ENCODE data around the gene SEMA3A. TPM values are rescaled to one million over a fixed set of nuclear protein-coding genes. Genes with fewer than 3 reads are reported as not detected.

SEMA3A gene
- total and polyA plus RNA-seq, 2 experiments from 2014 or later, result 19.8 to 46.4 TPM

DNA sequence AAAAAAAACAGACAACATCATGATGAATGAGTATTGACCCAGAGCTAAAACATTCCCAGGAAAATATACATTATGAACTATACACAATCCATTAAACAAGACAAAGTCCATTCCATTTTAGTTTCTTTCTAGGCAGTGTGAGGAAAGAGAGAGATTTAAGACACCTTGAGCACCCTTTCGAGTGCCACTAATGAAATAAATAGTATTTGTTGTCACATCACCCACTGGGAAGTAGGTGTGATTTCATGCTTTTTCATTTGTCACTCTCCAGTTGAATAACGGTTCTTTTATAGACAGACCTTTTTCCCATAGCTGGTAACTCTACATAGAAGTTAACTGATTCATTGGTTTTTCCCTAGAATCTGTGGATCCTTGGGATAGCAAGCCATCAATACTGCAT is 29.9 kb upstream of the SEMA3A start:
- Mint-ChIP-seq H3K9me3 (peaks cover 11% of the 10 kb centered on the region), H3K27ac (no peak overlapping the region; the same call in 1 of the 2 replicates), H3K36me3 (ENCODE audit: low read depth) (peaks cover 18% of the 10 kb centered on the region), H3K4me1 (peaks cover 41% of the 10 kb centered on the region), H3K27me3 (ENCODE audit: insufficient read depth, low read depth, poor library complexity) (peaks cover 2% of the 10 kb centered on the region), H3K4me3 (no peak overlapping the region)
- Histone ChIP-seq H3K4me2 (no peak overlapping the region), H3K27me3 (ENCODE audit: insufficient read depth) (no peaks in the 10 kb centered on the region), H3F3A (replicated peaks; ENCODE audit: low read depth) (no peaks in the 10 kb centered on the region), H3K4me1 (ENCODE audit: insufficient read depth) (peaks cover 29% of the 10 kb centered on the region), H4K20me1 (replicated peaks; ENCODE audit: insufficient read depth) (no peaks in the 10 kb centered on the region), H3K9me2 (ENCODE audit: insufficient read depth) (no peaks in the 10 kb centered on the region), H3K79me2 (replicated peaks; ENCODE audit: insufficient read depth) (no peaks in the 10 kb centered on the region), H3K36me3 (ENCODE audit: insufficient read depth) (no peaks in the 10 kb centered on the region), H2AFZ (no peak overlapping the region), H3K4me3 (no peak overlapping the region), H3K27ac (ENCODE audit: low read depth) (no peak overlapping the region)
- no peak for TF ChIP-seq EZH2 (IDR thresholded peaks at IDR 0.05; ENCODE audit: low read depth, unreplicated experiment)
- no peak for TF ChIP-seq STAT1 (IDR thresholded peaks at IDR 0.05; ENCODE audit: unreplicated experiment)
- no peak for TF ChIP-seq CREB1 (CRISPR knock-in tag; IDR thresholded peaks at IDR 0.05; ENCODE audit: low read depth)
- no peak for DNase-seq (ENCODE audit: low spot score)
- no peak for ATAC-seq

DNA sequence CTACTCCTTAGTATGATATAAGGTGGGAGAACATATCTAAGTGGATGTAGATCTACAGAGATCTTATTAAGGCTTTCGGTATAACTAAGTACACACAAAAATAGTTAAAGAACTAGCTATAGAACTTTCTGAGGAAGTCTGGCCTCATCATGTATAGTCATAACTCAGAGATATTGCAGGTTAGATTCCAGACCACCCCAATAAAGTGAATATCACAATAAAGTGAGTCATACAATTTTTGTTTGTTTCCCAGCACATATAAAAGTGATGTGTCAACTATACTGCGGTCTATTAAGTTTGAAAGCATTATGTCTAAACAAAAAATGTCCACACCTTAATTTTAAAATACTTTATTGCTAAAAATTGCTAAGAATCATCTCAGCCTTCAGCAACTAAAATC is 24.7 kb upstream of the SEMA3A start:
- H3K4me1 ChIP-seq (ENCODE audit: insufficient read depth), result peaks cover 14% of the 10 kb centered on the region; the same call in 1 of the 2 replicates
- no peaks in the 10 kb centered on the region for H3K36me3 ChIP-seq (ENCODE audit: insufficient read depth)
- no peak overlapping the region for H2AFZ ChIP-seq
- no peak for ATAC-seq
- H3K4me1 Mint-ChIP-seq, result peaks cover 7% of the 10 kb centered on the region
- no peaks in the 10 kb centered on the region for H3K9me2 ChIP-seq (ENCODE audit: insufficient read depth)
- peaks cover 11% of the 10 kb centered on the region for H3K9me3 Mint-ChIP-seq
- H3K36me3 Mint-ChIP-seq (ENCODE audit: low read depth), result peaks cover 18% of the 10 kb centered on the region
- H3K79me2 ChIP-seq (replicated peaks; ENCODE audit: insufficient read depth), result no peaks in the 10 kb centered on the region
- no peak overlapping the region for H3K27ac Mint-ChIP-seq
- no peak overlapping the region for H3K4me2 ChIP-seq
- no peak overlapping the region for H3K27ac ChIP-seq (ENCODE audit: low read depth)
- no peak overlapping the region for H3K4me3 ChIP-seq
- no peaks in the 10 kb centered on the region for H4K20me1 ChIP-seq (replicated peaks; ENCODE audit: insufficient read depth)
- no peak overlapping the region for H3K4me3 Mint-ChIP-seq
- H3F3A ChIP-seq (replicated peaks; ENCODE audit: low read depth), result no peaks in the 10 kb centered on the region
- TF ChIP-seq STAT1 (IDR thresholded peaks at IDR 0.05; ENCODE audit: unreplicated experiment) (no peak), CREB1 (CRISPR knock-in tag; IDR thresholded peaks at IDR 0.05; ENCODE audit: low read depth) (no peak)
- TF ChIP-seq, protein P1, sequence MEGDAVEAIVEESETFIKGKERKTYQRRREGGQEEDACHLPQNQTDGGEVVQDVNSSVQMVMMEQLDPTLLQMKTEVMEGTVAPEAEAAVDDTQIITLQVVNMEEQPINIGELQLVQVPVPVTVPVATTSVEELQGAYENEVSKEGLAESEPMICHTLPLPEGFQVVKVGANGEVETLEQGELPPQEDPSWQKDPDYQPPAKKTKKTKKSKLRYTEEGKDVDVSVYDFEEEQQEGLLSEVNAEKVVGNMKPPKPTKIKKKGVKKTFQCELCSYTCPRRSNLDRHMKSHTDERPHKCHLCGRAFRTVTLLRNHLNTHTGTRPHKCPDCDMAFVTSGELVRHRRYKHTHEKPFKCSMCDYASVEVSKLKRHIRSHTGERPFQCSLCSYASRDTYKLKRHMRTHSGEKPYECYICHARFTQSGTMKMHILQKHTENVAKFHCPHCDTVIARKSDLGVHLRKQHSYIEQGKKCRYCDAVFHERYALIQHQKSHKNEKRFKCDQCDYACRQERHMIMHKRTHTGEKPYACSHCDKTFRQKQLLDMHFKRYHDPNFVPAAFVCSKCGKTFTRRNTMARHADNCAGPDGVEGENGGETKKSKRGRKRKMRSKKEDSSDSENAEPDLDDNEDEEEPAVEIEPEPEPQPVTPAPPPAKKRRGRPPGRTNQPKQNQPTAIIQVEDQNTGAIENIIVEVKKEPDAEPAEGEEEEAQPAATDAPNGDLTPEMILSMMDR (conservative IDR thresholded peaks at IDR 0.05; ENCODE audit: low read depth in 2 of 2), result no peak
- H3K27me3 ChIP-seq (ENCODE audit: insufficient read depth), result no peaks in the 10 kb centered on the region
- no peak for DNase-seq (ENCODE audit: low spot score)
- H3K27me3 Mint-ChIP-seq (ENCODE audit: insufficient read depth, low read depth, poor library complexity), result peaks cover 2% of the 10 kb centered on the region

DNA sequence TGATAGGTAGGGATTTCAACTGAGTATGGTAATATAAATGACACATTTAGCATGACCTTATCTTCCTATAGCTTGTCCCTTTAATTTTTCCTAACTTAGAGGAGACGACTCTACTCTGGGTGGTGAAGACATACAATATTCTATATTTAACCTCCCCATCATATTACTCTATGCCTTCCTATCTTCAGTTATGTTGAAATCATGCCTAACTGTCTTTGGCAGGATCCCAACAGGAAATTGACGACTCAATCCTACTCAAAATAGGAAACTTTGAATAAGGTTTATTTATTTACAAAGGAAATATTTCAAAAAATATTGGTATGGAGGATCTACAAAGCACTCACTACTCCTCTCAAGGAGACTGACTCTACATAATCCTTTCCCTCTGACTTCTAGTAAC is 24.1 kb upstream of the SEMA3A start:
- ATAC-seq, result no peak
- no peak overlapping the region for H2AFZ ChIP-seq
- TF ChIP-seq ZNF114 (CRISPR knock-in tag; IDR thresholded peaks at IDR 0.05) (no peak), EZH2 (IDR thresholded peaks at IDR 0.05; ENCODE audit: low read depth, unreplicated experiment) (no peak)
- TF ChIP-seq, protein P2, sequence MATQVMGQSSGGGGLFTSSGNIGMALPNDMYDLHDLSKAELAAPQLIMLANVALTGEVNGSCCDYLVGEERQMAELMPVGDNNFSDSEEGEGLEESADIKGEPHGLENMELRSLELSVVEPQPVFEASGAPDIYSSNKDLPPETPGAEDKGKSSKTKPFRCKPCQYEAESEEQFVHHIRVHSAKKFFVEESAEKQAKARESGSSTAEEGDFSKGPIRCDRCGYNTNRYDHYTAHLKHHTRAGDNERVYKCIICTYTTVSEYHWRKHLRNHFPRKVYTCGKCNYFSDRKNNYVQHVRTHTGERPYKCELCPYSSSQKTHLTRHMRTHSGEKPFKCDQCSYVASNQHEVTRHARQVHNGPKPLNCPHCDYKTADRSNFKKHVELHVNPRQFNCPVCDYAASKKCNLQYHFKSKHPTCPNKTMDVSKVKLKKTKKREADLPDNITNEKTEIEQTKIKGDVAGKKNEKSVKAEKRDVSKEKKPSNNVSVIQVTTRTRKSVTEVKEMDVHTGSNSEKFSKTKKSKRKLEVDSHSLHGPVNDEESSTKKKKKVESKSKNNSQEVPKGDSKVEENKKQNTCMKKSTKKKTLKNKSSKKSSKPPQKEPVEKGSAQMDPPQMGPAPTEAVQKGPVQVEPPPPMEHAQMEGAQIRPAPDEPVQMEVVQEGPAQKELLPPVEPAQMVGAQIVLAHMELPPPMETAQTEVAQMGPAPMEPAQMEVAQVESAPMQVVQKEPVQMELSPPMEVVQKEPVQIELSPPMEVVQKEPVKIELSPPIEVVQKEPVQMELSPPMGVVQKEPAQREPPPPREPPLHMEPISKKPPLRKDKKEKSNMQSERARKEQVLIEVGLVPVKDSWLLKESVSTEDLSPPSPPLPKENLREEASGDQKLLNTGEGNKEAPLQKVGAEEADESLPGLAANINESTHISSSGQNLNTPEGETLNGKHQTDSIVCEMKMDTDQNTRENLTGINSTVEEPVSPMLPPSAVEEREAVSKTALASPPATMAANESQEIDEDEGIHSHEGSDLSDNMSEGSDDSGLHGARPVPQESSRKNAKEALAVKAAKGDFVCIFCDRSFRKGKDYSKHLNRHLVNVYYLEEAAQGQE (IDR thresholded peaks at IDR 0.05; ENCODE audit: unreplicated experiment), result no peak

More for the DNA sequence above, 24.1 kb upstream of the SEMA3A start:
- Mint-ChIP-seq H3K9me3 (peaks cover 11% of the 10 kb centered on the region), H3K27me3 (ENCODE audit: insufficient read depth, low read depth, poor library complexity) (peaks cover 2% of the 10 kb centered on the region), H3K4me1 (peaks cover 7% of the 10 kb centered on the region), H3K36me3 (ENCODE audit: low read depth) (peaks cover 18% of the 10 kb centered on the region), H3K27ac (no peak overlapping the region), H3K4me3 (no peak overlapping the region)
- no peaks in the 10 kb centered on the region for H3K9me2 ChIP-seq (ENCODE audit: insufficient read depth)
- no peak for DNase-seq (ENCODE audit: low spot score)
- H3K36me3 ChIP-seq (ENCODE audit: insufficient read depth), result no peaks in the 10 kb centered on the region
- H3K27ac ChIP-seq (ENCODE audit: low read depth), result no peak overlapping the region
- H3K4me2 ChIP-seq, result no peak overlapping the region
- no peaks in the 10 kb centered on the region for H3F3A ChIP-seq (replicated peaks; ENCODE audit: low read depth)
- H3K79me2 ChIP-seq (replicated peaks; ENCODE audit: insufficient read depth), result no peaks in the 10 kb centered on the region
- H4K20me1 ChIP-seq (replicated peaks; ENCODE audit: insufficient read depth), result no peaks in the 10 kb centered on the region
- H3K4me3 ChIP-seq, result no peak overlapping the region
- H3K27me3 ChIP-seq (ENCODE audit: insufficient read depth), result no peaks in the 10 kb centered on the region
- H3K4me1 ChIP-seq (ENCODE audit: insufficient read depth), result peaks cover 14% of the 10 kb centered on the region; the same call in 1 of the 2 replicates
